ENCODE data around the gene CST7.

CST7 gene

GRCh38 chr20:24962510-24962909 is 13.4 kb downstream of the CST7 start:
- no peak for DNase-seq (ENCODE audit: low read depth, low spot score)
- TF ChIP-seq EZH2 (IDR thresholded peaks at IDR 0.05) (no peak), POLR2AphosphoS5 (IDR thresholded peaks at IDR 0.05; ENCODE audit: borderline replicate concordance, low read depth, low read length) (no peak), FOXP2 (optimal IDR thresholded peaks at IDR 0.05; ENCODE audit: control extremely low read depth, extremely low read length, insufficient read depth) (no peak)
- Histone ChIP-seq H3K27ac (no peak overlapping the region), H3K9me3 (ENCODE audit: low read depth, low read length) (no peaks in the 10 kb centered on the region), H3K4me3 (no peak overlapping the region), H3K9ac (ENCODE audit: insufficient read length) (no peak overlapping the region), H3K36me3 (ENCODE audit: insufficient read depth, low read length) (no peaks in the 10 kb centered on the region; the same call in 1 of the 2 replicates)

- Histone ChIP-seq H3K9ac (ENCODE audit: insufficient read length) (no peak overlapping the region), H3K9me3 (ENCODE audit: low read depth, low read length) (no peaks in the 10 kb centered on the region), H3K4me3 (no peak overlapping the region), H3K36me3 (ENCODE audit: insufficient read depth, low read length) (no peaks in the 10 kb centered on the region; the same call in 1 of the 2 replicates), H3K27ac (no peak overlapping the region)
- DNase-seq (ENCODE audit: low read depth, low spot score), result no peak
- no peak for TF ChIP-seq EZH2 (IDR thresholded peaks at IDR 0.05)
- TF ChIP-seq FOXP2 (optimal IDR thresholded peaks at IDR 0.05; ENCODE audit: control extremely low read depth, extremely low read length, insufficient read depth), result no peak
Measured at GRCh38 chr20:24963672-24964505, 14.8 kb downstream of the CST7 start.

GRCh38 chr20:24964506-24964840 is 15.4 kb downstream of the CST7 start:
- H3K27ac ChIP-seq, result no peak overlapping the region
- H3K36me3 ChIP-seq (ENCODE audit: insufficient read depth, low read length), result no peaks in the 10 kb centered on the region; the same call in 1 of the 2 replicates
- TF ChIP-seq FOXP2 (optimal IDR thresholded peaks at IDR 0.05; ENCODE audit: control extremely low read depth, extremely low read length, insufficient read depth), result no peak
- TF ChIP-seq POLR2AphosphoS5 (IDR thresholded peaks at IDR 0.05; ENCODE audit: borderline replicate concordance, low read depth, low read length), result no peak
- no peak for TF ChIP-seq EZH2 (IDR thresholded peaks at IDR 0.05)
- no peak overlapping the region for H3K4me3 ChIP-seq
- DNase-seq (ENCODE audit: low read depth, low spot score), result no peak
- no peaks in the 10 kb centered on the region for H3K9me3 ChIP-seq (ENCODE audit: low read depth, low read length)
- no peak overlapping the region for H3K9ac ChIP-seq (ENCODE audit: insufficient read length)

- TF ChIP-seq POLR2AphosphoS5 (IDR thresholded peaks at IDR 0.05; ENCODE audit: borderline replicate concordance, low read depth, low read length) (no peak), FOXP2 (optimal IDR thresholded peaks at IDR 0.05; ENCODE audit: control extremely low read depth, extremely low read length, insufficient read depth) (no peak), EZH2 (IDR thresholded peaks at IDR 0.05) (no peak)
- Histone ChIP-seq H3K36me3 (ENCODE audit: insufficient read depth, low read length) (no peaks in the 10 kb centered on the region; the same call in 1 of the 2 replicates), H3K4me3 (no peak overlapping the region), H3K9ac (ENCODE audit: insufficient read length) (no peak overlapping the region), H3K27ac (no peak overlapping the region), H3K9me3 (ENCODE audit: low read depth, low read length) (no peaks in the 10 kb centered on the region)
- no peak for DNase-seq (ENCODE audit: low read depth, low spot score)
Measured at GRCh38 chr20:24965065-24965919, 16.2 kb downstream of the CST7 start.

GRCh38 chr20:24966317-24967012 is 17.4 kb downstream of the CST7 start:
- Histone ChIP-seq H3K27ac (no peak overlapping the region), H3K36me3 (ENCODE audit: insufficient read depth, low read length) (no peaks in the 10 kb centered on the region; the same call in 1 of the 2 replicates), H3K4me3 (no peak overlapping the region), H3K9ac (ENCODE audit: insufficient read length) (no peak overlapping the region), H3K9me3 (ENCODE audit: low read depth, low read length) (no peaks in the 10 kb centered on the region)
- TF ChIP-seq POLR2AphosphoS5 (IDR thresholded peaks at IDR 0.05; ENCODE audit: borderline replicate concordance, low read depth, low read length), result no peak
- no peak for TF ChIP-seq FOXP2 (optimal IDR thresholded peaks at IDR 0.05; ENCODE audit: control extremely low read depth, extremely low read length, insufficient read depth)
- TF ChIP-seq EZH2 (IDR thresholded peaks at IDR 0.05), result no peak
- no peak for DNase-seq (ENCODE audit: low read depth, low spot score)

- H3K4me3 ChIP-seq, result no peak overlapping the region
- TF ChIP-seq FOXP2 (optimal IDR thresholded peaks at IDR 0.05; ENCODE audit: control extremely low read depth, extremely low read length, insufficient read depth) (no peak), POLR2AphosphoS5 (IDR thresholded peaks at IDR 0.05; ENCODE audit: borderline replicate concordance, low read depth, low read length) (no peak), EZH2 (IDR thresholded peaks at IDR 0.05) (no peak)
- H3K27ac ChIP-seq, result no peak overlapping the region
- H3K36me3 ChIP-seq (ENCODE audit: insufficient read depth, low read length), result peaks cover 11% of the 10 kb centered on the region; the same call in 1 of the 2 replicates
- no peak for DNase-seq (ENCODE audit: low read depth, low spot score)
- H3K9ac ChIP-seq (ENCODE audit: insufficient read length), result no peak overlapping the region
- no peaks in the 10 kb centered on the region for H3K9me3 ChIP-seq (ENCODE audit: low read depth, low read length)
Measured at GRCh38 chr20:24968278-24968800, 19.3 kb downstream of the CST7 start.

GRCh38 chr20:24969186-24970029 is 20.3 kb downstream of the CST7 start:
- no peaks in the 10 kb centered on the region for H3K9me3 ChIP-seq (ENCODE audit: low read depth, low read length)
- H3K9ac ChIP-seq (ENCODE audit: insufficient read length), result no peak overlapping the region
- TF ChIP-seq FOXP2 (optimal IDR thresholded peaks at IDR 0.05; ENCODE audit: control extremely low read depth, extremely low read length, insufficient read depth) (no peak), POLR2AphosphoS5 (IDR thresholded peaks at IDR 0.05; ENCODE audit: borderline replicate concordance, low read depth, low read length) (no peak), EZH2 (IDR thresholded peaks at IDR 0.05) (no peak)
- no peak overlapping the region for H3K4me3 ChIP-seq
- no peak overlapping the region for H3K27ac ChIP-seq
- DNase-seq (ENCODE audit: low read depth, low spot score), result no peak
- peaks cover 13% of the 10 kb centered on the region; the same call in 1 of the 2 replicates for H3K36me3 ChIP-seq (ENCODE audit: insufficient read depth, low read length)
